ENCODE results near the gene RBPJ.

The RBPJ gene

GRCh38 chr4:26459756-26460530 is 139.1 kb downstream of the RBPJ start:
- no peak for DNase-seq (ENCODE audit: low read depth)

GRCh38 chr4:26462874-26463273 is 142.1 kb downstream of the RBPJ start:
- DNase-seq (ENCODE audit: low read depth): no peak

DNA sequence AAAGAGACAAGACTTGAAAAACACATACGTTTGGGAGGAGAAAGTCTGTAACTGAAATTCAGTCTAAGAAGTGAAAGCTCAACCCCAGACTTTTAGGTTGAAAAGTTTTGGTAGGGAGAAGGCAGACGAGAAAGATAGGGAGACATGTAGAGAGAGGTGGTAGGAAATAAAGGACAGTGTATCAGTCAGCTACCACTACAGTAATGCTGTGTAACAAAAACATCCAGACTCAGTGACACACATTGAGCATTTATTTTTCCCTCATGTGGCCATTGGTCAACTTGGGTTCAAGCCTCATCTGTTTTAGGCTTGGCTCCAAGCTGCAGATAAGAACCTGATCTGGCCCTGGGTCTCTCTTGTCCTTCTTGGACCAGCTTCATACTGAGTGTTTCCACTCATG is 142.6 kb downstream of the RBPJ start:
- DNase-seq (ENCODE audit: low read depth): no peak

GRCh38 chr4:26464420-26465095 is 143.7 kb downstream of the RBPJ start:
- no peak for DNase-seq (ENCODE audit: low read depth)

- DNase-seq (ENCODE audit: low read depth): no peak
Measured at GRCh38 chr4:26466578-26467270, 145.9 kb downstream of the RBPJ start.

DNA sequence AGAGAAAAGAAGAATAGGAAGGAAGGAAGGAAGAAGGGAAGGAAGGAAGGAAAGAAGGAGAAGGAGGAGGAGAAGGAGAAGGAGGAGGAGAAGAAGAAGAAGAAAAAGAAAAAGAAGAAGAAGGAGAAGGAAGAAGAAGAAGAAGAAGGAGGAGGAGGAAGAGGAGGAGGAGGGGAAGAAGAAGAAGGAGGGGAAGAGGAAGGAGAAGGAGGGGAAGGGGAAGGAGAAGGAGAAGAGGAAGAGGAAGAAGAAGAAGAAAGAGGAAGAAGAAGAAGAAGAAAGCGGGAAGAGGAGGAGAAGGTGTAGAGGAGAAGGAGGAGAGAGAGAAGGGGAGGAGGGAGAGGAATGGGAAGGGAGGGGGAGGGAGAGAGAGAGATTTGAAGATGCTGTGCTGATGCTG is 146.9 kb downstream of the RBPJ start:
- DNase-seq (ENCODE audit: low read depth): no peak

DNA sequence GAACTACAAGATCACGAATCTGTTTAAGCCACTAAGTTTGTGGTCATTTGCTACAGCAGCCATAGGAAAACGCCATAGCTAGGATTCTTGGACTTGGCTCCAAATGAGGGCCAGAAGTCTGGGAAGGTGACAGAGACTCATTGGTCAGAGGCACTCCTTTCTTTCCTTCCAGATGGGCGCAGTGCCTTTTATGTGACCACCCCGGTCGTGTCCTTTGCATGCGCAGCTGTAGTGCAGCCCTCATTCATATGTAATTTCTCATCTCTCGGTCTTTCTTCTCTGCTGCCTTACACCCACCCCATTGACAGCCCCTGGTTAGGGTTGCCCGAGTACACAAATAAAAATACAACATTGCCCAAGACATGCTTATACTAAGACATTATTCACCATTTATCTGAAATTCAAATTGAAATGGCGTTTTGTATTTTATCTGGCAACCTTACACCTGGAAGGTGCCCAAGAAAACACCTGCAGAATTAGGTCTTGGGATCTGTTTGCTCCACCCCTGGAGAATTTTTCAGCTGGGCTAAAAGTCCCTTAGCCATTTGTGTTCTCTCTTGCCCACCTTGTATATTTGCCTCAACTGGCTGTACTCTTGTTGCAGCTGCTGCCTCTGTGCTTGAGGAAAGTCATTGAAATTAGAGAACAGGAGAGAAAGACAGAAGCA is 147.6 kb downstream of the RBPJ start:
- no peak for DNase-seq (ENCODE audit: low read depth)

DNA sequence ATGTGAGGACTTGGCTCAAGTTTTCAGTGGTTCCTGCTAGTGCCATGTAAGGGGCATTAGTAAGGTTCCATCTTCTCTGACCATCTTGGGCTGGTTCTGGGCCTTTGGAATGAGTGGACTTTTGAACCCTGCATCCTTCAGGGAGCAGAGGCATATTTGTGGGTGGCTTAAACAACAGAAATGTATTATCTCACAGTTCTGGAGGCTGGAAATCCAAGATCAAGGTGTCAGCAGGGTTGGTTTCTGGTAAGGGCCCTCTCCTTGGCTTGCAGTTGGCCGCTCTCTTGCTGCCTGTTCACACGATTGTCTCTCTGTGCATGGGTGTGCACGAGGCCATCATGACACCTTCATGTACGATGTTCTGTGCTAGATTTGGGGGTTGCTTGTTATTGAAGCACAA is 148.2 kb downstream of the RBPJ start:
- no peak for DNase-seq (ENCODE audit: low read depth)

GRCh38 chr4:26471890-26472289 is 151.1 kb downstream of the RBPJ start:
- no peak for DNase-seq (ENCODE audit: low read depth)

GRCh38 chr4:26473893-26474292 is 153.1 kb downstream of the RBPJ start:
- DNase-seq (ENCODE audit: low read depth): no peak

DNA sequence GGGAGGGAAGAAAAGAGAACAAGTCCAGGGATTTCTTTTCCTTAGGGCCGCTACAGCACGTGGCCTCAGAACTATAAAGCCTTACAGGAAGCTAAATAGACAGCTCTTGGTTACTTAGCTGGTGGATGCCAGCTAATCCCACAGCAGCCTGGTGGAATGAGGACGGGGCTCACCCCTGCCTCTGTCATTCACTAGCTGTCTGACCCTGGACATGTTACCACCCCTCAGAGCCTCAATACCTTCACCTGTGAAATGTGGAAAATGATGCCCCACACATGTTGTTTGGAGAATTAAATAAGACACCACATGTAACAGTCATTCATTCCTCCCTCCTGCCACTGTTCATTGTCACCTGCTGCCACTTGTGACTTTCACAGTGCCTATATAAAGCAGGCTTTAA is 153.7 kb downstream of the RBPJ start:
- DNase-seq (ENCODE audit: low read depth): no peak

- DNase-seq (ENCODE audit: low read depth): no peak
Measured at GRCh38 chr4:26475716-26476115, 154.9 kb downstream of the RBPJ start.

- no peak for DNase-seq (ENCODE audit: low read depth)
Measured at GRCh38 chr4:26476545-26476944, 155.7 kb downstream of the RBPJ start.

DNA sequence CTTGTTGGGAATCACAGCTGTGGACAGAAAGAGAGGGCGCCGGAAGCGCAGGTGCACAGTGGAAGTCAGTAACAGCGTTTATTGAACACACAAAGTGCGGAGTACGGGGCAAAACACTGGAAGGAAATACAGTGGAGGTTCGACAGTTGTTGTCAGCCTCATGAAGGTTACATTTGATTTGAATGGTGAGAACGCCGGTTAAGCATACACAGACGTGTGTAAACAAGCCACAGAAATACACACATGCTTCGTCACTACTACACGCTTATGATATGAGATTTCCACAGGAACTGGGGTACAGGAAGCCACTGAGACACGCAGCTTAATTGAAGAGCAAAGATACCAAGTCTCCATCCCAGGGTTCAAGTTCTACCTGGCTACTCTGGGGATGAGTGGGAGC is 157.5 kb downstream of the RBPJ start:
- no peak for DNase-seq (ENCODE audit: low read depth)

DNA sequence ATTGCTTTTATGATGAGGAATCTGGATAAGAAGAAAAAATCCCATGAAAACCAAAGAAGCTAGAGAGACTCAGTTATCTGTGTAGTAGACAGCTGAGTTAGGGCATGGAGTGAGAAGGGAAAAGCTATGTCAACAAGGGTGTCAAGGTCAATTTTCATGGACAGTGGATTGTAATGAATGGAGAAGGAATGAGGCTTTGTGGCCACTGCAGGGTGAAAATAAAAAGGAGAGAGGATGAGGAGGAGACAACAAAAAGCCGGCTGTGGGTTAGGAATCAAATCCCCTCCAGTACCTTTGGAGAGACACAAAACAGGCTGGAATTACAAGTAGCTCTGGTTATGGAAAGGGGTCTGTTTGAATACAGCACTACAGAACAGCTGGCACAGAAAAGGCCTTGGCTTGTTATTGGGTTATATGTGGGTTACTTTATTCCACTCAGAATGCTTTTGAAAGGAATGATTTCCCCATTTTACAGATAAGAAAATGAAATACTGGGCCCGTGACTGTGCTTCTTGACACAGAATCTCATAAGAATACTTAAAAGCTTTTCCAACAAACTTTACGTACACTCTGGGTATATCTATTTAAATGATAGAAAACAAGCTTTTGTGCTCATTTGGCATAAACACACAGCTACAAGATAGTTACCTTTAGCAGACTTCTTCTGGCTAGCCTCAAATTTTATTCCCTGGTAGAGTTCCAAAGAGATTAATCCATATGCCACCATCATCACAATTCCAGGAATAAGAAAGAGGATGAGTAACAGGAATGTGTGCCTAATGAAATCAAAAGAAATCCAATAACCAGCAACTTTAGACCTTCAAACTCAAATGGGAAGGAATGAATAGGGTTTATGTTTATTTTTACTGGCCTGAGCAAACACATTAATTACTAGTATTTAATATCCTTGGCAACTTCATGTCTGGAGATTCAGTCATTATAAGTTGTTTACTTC is 162.0 kb downstream of the RBPJ start:
- no peak for DNase-seq (ENCODE audit: low read depth)

GRCh38 chr4:26484032-26484515 is 163.3 kb downstream of the RBPJ start:
- no peak for DNase-seq (ENCODE audit: low read depth)

GRCh38 chr4:26484516-26484915 is 163.7 kb downstream of the RBPJ start:
- DNase-seq (ENCODE audit: low read depth): no peak
